Left colon (tissue), 2 donors: ENCODE data around the gene MSN. TPM values are rescaled to one million over a fixed set of nuclear protein-coding genes. Genes with fewer than 3 reads are reported as not detected.
"Not testable (repeated sequence)": the region's sequence is repeated elsewhere in the genome, so short reads cannot be mapped to it uniquely, and the experiment has no call there.

Experiments used
- ATAC-seq: fragments of 200-7000 bp; cut with Tn5 transposase; one replicate; pipeline ENCODE4 v1.9.1; 2020; ENCODE audit warnings: mild to moderate bottlenecking, moderate library complexity
- DNase-seq, 2 donors: peaks; one replicate each; pipeline ENCODE4 v3.0.0-alpha.2; 2020
- intact Hi-C, 2 donors: fragments of 100-400 bp; cut with DNase I in 1 of 2; cut with micrococcal nuclease in 1 of 2; formaldehyde crosslinking; loops; one replicate each; pipeline versions ENCODE4 v1.11.2 to v1.14.0; 2022; cut with DNase I, micrococcal nuclease
- long read RNA-seq: library from polyadenylated mRNA; unstranded; transcript quantifications from one replicate; pipeline ENCODE4 v2.0.0, GENCODE V29; 2021
- total RNA-seq, 2 donors: library from RNA; stranded (reverse); fragmentation: NEBNext Ultra II Directional; extraction: Animal tissue kit (Norgen Biotek cat#: 25700); gene quantifications; one replicate each; pipeline ENCODE4 v1.2.1, GENCODE V29; 2021
- donor health status: DM: no; HTN: no; CAD: no.
- donor health status: DM: yes; HTN: yes; CAD: no.

Gene MSN
- 10 to 100 TPM; 24.8 to 52.8 TPM for total RNA-seq
- long read RNA-seq, partial matches to known transcripts = 3 of 5 reads
- long read RNA-seq, other reads (novel, unspliced or antisense) = 1 of 5 reads

DNA sequence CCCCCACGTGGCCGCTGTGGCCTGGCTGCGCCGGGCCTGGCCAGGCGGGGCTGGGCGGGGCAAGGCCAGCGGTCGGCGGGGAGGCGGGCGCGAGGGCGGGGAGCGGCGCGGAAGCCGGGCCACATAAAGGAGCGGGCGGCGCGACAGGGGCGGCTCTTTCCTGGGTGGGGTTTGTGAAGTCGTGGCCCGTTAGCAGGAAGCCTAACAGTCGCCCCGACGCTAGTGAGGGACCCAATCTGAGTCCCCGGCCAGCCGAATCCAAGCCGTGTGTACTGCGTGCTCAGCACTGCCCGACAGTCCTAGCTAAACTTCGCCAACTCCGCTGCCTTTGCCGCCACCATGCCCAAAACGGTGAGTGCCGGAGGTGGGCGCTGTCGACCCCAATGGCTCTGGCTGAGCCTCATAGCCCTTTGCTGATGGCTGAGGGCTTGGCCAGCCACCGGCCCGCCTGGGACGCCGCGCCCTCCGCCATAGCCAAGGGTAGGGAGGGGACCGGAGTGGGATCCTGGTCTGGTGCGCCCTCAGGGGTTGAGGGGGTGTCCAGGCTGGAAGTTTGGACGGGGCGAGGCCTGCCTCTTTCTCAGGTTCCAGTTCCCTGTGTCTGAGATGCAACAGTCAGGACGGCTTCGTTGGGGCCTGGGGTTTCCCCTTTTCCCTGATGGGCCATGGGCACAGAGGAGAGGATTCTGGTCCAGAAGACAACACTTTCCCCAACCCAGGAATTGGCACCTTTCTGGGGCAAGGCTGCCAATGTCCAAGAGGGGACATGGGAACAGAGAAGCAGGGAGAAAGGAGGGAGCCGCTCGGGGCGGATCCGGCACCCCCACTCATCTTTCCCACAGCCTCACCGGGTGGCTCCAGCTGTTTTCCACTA lies at the start of gene MSN:
TSS of gene MSN (plus strand) at position 152 of the 874 bp plus-strand sequence. CDS start at position 340, 188 bp downstream.
- DNase-seq = peak; percentile 65 to 75
- intact Hi-C loops = no loop called here
- ATAC-seq = peak; percentile 96

GRCh38 chrX:65620096-65620705 lies 47.3 kb upstream of the MSN start:
- ATAC-seq, DNase-seq, intact Hi-C loops: not testable (repeated sequence)

- intact Hi-C loops = no loop called here
- no peak for ATAC-seq
- DNase-seq = no peak
Measured at GRCh38 chrX:65630771-65631170, 36.7 kb upstream of the MSN start.

GRCh38 chrX:65633826-65634225 lies 33.6 kb upstream of the MSN start:
- DNase-seq (no peak), ATAC-seq (no peak)
- intact Hi-C loops = no loop called here

- ATAC-seq (no peak), DNase-seq (no peak)
- intact Hi-C loops = no loop called here
Measured at GRCh38 chrX:65634732-65635131, 32.7 kb upstream of the MSN start.

- no peak for ATAC-seq
- no peak for DNase-seq
Measured at GRCh38 chrX:65635378-65635777, 32.1 kb upstream of the MSN start.

GRCh38 chrX:65635822-65636221 lies 31.6 kb upstream of the MSN start:
- intact Hi-C loops = no loop called here
- ATAC-seq = no peak
- no peak for DNase-seq

More at GRCh38 chrX:65635378-65635777, 32.1 kb upstream of the MSN start:
- intact Hi-C loops = no loop called here

DNA sequence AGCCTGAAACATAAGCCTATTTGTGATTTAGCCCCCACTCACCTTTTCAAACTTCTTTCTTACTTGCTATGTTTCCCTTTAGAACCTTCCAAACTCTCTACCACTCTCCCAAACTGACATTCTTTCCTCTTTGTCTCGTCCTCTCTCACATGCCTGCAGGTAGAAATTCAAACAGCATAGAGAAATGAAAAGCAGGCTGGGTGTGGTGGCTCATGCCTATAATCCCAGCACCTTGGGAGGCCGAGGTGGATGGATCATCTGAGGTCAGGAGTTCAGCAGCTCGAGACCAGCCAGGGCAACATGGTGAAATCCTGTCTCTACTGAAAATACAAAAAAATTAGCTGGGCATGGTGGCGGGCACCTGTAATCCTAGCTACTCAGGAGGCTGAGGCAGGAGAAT lies 31.2 kb upstream of the MSN start:
- DNase-seq, intact Hi-C loops, ATAC-seq: not testable (repeated sequence)

DNA sequence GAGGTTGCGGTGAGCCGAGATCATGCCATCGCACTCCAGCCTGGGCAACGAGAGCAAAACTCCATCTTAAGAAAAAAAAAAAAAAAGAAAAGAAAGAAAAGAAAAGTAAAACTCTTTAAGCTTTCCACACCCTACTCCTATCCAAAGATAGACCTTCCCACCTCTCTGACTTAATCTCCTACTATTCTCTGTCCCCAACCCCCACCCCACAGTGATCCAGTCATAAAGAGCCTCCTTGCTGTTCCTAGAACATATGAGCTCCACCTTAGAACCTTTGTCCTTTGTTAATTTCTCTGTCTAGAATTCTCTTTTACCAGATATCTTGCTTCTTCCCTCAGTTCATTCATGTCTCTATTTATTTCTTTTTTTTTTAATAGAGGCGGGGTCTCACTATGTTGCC lies 30.1 kb upstream of the MSN start:
- intact Hi-C loops = no loop called here
- DNase-seq = no peak
- peak; percentile 80 for ATAC-seq

DNA sequence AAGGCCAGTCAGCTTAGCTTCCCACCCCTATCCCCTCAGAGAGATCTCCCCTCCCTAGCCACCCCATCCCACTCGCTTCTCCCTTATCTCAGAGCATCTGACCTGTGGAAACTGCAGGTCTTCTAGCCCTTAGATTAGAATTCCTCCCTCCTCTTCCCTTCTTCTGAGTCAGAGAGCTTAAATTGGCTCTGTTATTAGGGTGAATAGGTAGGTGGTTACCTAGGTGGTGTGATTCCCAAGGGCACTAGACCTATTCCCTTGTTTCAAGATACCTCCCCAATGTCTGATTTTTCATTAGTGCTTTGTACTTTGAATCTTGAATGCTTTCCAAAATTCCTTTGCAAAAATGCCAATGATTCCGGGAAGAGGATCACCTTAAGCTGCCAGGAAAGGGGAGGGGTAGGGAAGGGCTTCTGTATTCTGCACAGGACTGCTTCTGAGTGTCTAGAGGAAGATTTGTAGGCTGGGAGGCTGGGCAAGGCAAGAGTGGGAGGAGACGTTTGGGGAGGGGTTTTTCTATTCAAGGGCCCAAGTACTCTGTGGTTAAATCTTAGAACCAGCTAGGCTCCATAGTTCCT lies 24.5 kb upstream of the MSN start:
- DNase-seq (no peak), ATAC-seq (no peak)
- intact Hi-C loops = no loop called here

GRCh38 chrX:65643531-65644052 lies 23.9 kb upstream of the MSN start:
- DNase-seq (no peak), ATAC-seq (no peak)
- intact Hi-C loops = no loop called here

- intact Hi-C loops = no loop called here
- DNase-seq = peak; percentile 68 to 75
- peak; percentile 90 for ATAC-seq
Measured at GRCh38 chrX:65644621-65645289, 22.7 kb upstream of the MSN start.

DNA sequence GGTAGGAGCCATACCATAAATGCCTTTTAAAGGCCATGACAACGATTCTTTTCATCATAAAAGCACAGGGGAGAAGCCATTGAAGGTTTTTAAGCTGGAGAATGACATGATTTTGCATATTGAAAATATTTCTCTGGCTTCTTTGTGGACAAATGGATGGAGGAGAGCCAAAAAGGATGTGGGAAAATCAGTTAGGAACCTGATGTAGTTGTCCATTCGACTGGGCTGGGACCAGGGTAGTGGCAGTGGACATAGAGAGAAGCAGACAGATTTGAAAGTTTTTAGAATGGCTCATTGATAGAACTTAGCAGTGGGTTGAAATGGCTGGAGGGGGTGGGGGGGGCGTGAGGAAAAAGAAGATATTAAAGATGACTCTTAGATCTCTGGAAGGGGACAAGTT lies 19.7 kb upstream of the MSN start:
- DNase-seq (no peak), ATAC-seq (no peak)
- intact Hi-C loops = no loop called here

GRCh38 chrX:65652098-65652497 lies 15.4 kb upstream of the MSN start:
- intact Hi-C loops = no loop called here
- no peak for DNase-seq
- ATAC-seq = no peak

GRCh38 chrX:65657009-65657441 lies 10.4 kb upstream of the MSN start:
- intact Hi-C loops, DNase-seq, ATAC-seq: not testable (repeated sequence)

DNA sequence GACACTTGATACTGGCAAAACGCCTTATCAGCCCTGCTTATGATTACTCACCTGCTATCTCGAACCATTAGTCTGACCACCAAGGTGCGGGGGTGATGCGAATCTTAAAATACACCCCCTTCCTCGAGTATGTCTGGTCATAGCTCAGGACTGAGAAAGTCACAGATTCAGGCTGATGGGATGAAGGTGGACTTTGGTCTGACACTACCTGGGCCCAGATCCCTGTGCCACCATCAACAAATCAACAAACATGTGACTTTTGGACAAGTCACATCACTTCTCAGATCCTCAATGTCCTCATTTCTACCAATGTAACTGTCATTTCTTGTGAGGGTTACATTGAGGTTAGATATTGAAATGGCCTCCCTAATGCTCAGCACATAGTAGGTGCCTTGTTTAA lies 9.8 kb upstream of the MSN start:
- intact Hi-C loops = no loop called here
- no peak for DNase-seq
- ATAC-seq = no peak

DNA sequence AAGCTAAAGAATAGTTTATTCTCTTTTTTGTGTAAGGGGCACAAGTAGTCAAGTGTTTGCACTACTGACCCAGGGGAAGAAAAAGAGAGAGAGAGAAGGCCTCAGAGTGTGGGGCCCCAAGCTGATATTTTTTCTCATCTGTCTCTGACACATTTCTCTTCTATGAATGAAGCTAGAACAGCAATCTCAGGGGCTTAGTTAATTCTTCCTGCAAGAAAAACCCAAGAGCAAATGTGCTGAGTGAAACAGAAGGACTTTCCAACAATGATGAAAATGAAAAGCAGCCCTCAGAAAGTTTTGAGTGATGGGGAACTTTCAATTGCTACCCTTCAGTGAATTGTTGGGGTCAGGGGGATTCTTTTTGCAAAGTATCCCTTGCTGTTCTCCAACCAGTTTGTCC lies 9.2 kb upstream of the MSN start:
- intact Hi-C loops = no loop called here
- DNase-seq (no peak), ATAC-seq (no peak)

DNA sequence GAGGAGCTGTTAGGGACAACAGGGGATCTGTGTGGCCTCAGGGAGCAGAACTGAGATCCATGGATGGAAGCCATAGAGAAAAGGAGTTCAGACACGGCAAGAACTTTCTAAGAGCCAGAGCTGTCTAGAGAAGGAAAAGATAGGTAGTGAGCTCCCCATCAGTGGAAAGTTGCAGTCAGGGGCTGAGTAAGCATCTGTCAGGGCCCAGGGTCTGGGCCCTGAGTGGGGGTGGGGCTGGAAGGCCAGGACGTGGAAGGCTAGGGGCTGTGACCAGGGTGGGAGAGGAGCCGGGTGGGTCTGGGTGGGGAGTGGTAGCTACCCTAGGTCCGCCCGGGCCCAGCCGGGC lies 324 bp upstream of the MSN start:
- no peak for ATAC-seq
- intact Hi-C loops = no loop called here
- DNase-seq = no peak
